ENCODE data around the gene GFAP.
A peak's percentile ranks its signal among the peaks of the same experiment; 100 is the strongest.
"Not testable (repeated sequence)": the region's sequence is repeated elsewhere in the genome, so short reads cannot be mapped to it uniquely, and the experiment has no call there.

Gene GFAP
- 0 to 43.3 (median 0.02) reads per million in 18 experiments for total RNA-seq

- DNase-seq = no peak
Measured at GRCh38 chr17:44915321-44915726, at the start of gene GFAP. GFAP (minus strand) TSS chr17:44915500; CDS start chr17:44915486, 14 bp downstream.

DNA sequence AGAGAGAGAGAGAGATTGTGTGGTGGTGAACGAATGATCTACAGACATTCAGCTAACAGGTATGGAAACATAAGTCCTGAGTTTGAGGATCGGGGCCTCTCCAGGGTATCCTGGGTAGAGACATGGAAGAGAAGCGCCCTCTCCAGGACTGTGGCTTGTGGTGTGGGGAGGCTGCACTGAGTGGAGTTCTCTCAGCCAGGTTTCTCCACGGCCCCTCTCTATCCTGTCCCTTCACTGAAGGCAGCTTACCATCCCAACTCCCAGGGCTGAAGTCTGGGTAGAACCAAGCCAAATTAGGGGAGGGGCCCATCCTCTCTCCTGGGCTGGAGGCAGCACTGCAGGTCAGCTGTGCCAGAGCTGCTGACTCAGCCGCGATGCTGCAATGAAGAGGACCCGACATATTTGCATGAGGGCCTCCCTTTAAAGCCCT is 46.6 kb upstream of the GFAP start:
- DNase-seq = no peak

DNA sequence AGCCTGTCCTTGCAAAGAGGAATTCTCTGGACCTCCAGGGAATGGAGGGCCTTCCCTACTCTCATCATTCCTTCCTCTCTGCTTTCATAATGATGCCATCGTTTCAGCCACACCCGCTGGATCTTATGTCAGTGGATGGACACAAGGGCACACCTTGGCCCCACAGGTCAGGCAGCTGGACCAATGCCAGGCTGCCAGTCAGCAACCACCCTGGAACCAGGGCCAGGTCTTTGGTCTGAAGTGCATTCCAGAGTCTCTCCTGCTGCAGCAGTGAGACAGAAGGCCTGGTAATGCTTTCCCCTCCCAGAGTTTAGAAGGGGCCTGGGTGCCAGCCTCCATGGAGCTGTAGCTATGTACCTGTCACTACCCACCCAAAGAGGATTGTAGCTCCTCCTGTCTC is 45.4 kb upstream of the GFAP start:
- DNase-seq = no peak

GRCh38 chr17:44959821-44960531 is 44.7 kb upstream of the GFAP start:
- DNase-seq = no peak

GRCh38 chr17:44956998-44957981 is 42.0 kb upstream of the GFAP start:
- no peak for DNase-seq

DNA sequence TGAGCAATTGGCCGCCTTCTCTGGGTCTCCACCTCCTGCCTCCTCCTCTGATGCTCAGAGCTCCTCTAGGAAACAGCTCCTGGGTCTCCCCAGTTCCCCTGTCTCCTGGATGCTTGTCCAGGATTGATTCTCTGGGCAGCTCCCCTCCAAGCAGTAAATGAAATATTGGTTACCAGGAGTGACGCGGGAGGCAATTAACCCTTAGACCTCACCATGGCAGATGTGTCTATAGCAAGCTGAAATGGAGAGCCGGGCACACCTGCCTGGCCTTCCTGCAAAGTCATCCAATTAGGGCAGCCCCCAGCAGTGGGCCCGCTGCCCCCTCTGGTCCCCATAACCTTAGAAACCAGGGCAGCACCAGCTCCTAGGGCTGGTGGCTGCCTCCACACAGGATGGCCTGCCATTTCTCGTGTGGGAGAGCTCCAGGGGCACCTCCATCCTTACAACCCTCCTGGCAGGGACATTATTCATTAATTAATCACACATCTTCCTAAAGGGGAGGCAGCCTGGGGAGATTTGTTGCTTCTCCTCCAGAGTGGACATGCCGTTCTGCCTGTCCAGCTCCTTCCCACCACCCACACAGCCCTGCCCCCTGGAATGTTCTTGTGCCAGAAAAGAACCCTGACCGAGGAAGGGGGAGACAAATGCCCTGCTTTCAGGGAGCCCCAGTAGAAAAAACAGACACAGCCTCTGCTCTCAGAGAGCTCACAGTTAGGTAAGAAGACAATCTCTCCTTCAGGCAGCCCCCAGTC is 40.5 kb upstream of the GFAP start:
- DNase-seq = no peak

DNA sequence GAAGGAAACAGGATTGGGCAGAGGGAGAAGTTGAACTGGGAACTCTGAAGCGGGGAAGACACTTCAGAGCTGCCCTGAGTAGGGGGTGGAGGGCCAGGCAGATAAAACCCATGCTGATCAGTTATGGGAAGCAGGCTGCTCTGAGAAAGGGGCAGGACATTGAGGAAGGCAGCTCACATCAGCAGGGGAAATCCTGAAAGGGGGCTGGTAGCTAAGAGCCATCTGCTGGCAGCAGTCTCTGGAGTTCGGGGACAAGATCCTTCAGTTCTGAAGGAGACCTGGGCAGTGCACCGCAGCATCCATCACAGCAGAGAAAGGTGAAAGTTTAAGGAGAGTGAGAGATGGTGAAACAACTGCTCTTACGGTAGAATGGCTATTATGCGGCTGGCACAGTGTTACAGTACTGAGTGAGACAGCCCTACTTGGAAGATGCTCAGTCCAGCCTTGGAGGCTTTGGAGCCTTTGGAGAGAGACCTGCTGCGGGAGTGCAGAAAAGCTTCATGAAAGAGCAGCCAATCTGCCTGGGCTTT is 37.7 kb upstream of the GFAP start:
- no peak for DNase-seq

GRCh38 chr17:44948315-44948795 is 33.1 kb upstream of the GFAP start:
- no peak for DNase-seq

DNA sequence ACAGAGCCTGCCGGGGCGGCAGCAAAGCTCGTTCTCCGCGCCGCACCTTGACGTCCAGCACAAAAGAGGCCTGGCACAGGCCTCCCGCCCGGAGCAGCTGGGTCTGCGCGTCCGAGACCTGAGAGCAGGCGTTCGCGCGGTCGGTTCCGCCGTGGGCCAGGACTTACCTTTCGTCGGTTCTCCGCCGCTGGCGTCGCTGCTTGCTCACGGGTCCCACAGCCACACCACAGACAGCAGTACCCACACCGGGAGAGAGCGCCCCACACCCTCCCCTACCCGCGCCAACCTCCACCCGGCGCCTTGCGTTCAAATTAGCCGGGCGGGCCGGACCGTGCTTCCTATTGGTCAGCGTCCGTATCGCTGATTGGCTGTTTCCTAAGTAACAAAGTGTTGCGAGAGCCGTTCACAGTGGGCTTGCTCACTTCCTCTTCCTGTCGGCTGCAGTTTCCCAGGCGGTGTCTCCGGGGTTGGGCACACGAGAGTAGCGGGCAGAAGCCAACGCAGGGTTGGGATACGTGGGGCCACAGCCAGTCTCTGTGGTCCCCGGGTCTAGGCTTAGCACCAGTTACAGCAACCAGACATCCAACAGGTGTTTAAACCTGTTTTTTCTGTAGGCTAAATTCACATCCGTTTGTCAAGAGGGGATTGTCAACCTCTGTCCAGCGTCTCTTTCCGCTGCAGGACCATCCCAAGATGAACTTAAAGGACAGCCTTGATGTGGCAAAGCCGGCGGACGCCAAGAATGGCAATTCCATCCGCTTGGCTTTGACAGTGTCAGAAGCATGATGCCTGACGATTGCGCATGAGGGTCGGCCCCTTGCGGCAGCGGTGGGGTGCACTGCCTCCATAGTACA is 32.4 kb upstream of the GFAP start, which contains the start of gene KIF18B:
TSS of gene KIF18B (minus strand) at position 313 of the 854 bp plus-strand sequence. CDS start 11,429 bp downstream, outside the sequence.
- DNase-seq = peak; percentile 95

DNA sequence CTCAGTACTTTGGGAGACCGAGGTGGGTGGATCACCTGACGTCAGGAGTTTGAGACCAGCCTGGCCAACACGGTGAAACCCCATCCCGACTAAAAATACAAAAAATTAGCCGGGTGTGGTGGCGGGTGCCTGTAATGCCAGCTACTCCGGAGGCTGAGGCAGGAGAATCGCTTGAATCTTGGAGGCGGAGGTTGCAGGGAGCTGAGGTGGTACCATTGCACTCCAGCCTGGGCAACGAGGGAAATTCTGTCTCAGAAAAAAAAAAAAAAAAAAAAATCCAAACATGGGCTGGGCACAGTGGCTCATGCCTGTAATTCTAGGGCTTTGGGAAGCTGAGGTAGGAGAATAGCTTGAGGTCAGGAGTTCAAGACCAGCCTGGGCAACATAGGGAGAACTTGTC is 30.4 kb upstream of the GFAP start:
- DNase-seq = not testable (repeated sequence)

GRCh38 chr17:44942456-44942855 is 27.2 kb upstream of the GFAP start:
- no peak for DNase-seq

DNA sequence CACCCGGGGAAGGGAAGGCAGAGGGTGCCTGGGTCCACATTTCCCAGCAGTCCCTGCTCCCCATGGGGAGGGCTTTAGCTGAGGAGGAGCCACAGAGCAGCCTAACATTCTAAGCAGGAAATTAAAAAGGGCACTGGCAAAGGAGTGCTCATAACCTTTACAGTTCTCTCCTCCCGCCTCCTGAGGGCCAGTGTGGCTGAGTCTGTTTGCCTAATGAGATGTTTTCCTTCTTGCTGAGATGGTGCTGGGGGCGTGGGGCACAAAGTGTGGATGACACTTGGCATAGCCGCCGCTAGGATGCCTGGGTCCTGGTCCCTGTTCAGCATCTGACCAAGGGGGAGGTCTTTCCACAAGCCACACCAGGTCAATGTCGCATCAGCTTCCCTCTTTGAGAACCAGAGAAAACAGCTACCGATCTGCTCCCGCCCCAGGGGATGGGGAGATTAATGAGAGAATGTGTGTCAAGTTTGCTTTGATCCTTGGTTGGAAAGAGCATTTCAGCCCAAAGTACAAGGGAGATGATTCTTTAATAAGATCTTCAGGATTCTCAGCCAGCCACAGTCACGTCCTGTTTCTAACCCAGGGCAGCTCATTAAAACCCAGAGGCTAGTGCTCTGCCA is 26.5 kb upstream of the GFAP start:
- no peak for DNase-seq

DNA sequence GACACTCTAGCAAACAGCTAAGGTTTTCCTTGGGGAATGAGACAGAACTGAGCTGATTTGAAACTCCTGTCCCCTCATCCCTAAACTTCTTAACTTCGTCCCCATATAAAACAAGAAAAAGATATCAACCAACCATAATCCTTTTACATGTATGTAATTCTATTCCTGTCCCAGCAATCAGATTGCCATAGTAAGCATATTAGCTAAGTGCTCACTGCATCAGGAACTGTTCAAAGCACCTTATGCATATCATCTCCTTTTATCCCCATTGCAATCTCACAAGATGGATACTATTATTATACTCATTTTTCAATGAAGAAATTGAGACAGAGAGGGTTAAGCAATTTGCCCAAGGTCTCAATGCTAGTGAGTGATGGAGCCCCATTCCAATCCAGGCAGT is 25.5 kb upstream of the GFAP start:
- DNase-seq = no peak

DNA sequence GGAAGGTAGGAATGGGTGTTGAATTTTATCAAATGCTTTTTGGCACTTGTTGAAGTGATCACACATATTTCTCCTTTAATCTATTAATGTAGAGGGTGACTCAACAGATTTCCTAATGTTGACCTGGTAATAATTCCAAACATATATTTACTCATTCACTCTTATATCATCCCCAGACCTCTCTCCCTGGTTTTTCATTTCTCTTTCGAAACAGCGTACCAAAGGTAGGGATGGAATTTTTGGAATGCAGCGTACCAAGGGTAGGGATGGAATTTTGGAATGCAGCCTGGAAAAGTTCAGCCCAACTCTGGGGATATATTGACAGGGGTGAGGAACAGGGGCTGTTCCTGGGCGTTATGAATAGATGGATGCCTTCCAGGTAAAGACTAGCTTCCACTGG is 25.0 kb upstream of the GFAP start:
- DNase-seq = no peak

GRCh38 chr17:44935116-44935515 is 19.8 kb upstream of the GFAP start:
- no peak for DNase-seq

DNA sequence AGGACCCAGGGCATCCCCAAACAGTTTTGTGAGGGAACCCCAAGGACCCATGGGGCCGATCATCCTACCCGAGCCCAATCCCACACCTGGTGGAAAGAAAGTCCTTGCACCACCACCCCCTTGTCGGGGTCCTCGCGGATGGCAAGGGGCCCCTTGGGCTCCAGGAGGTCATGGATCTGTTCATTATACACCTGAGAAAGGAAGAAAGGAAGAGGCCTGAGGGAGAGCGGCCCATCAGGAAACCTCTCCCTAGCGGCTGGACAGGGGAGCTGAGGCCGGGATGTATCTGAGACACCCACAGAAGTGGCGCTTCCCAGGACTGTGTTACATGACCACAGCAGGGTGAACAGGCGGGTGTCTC is 19.4 kb upstream of the GFAP start:
- DNase-seq = no peak

DNA sequence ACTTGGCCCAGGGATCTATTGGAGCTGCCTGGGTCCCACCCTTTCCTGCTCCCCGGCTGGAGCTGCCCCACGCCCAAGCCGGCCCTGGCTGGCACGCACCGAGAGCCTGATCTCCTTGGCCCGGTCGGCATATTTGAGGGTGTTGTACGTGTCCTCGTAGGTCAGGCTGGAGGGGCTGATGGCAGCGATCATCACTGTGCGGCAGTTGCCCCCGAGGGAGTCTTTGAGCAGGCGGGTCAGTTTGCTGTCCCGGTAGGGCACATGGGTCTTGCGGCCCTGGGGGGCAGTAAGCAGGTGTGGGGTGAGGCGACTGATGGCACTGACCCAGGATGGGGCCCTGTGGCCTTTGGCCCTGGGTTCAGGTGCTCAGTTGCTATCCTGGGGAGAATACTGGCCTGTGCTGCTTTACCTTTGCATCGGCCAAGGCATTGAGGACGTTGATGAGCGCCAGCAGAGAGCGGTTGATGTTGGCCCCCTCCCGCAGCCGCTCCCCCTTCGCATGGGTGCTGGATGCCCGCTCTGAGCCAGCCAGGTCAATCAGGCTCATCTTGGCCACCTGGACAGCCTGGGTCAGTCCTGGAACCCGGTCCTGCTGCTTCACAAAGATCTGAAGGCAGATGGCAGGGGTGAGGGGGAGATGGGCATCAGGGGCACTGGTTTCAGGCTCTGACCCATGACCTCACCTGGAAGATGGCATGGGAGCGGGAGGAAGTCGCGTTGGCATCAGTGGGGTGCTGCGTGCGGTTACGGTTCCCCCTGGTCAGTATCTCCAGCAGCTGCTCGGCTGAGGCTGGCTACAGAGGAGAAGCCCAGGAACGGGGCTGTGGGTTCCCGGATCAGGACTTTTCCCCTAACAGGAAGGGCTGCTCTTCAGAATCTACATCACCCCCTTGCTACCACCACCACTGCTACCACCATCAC is 18.8 kb upstream of the GFAP start:
- no peak for DNase-seq

GRCh38 chr17:44932787-44933097 is 17.4 kb upstream of the GFAP start:
- DNase-seq = no peak

DNA sequence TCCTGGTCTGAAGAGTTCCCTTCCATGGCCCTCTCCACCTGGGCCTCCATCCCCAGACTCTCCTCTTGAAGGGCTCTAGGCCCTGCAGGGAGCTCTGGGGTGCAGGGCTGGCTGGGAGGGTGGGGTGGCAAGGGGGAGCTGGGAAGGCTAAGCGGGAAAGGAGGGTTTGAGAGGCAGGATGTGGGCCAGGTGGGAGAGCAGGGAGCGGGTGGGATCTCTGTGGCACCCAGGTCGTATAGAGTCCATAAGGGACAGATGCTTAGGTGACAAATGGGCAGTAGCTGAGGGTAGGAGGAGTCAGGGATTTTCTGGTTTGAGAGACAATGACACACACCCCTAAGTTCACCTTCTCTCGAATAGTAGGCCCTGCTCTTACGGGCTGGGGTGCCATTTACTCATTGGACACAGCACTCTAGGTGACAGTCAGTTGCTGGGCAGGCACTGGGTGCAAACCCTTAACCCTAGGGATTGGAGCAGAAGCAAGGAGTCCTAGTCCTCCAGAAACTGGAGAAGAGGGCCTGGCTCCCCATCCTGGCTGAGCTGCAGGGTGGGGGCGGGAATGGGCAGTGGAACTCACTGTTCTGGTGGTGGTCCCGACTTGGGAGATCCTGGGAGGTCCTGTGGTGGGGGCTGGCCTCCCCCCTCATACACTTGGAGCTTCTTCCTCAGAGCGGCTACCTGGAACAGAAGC is 16.9 kb upstream of the GFAP start:
- no peak for DNase-seq
